AML-193 (cell line): ENCODE data around the gene WWC1.

ENCODE experiments used
- DNase-seq, 2 experiments: peaks; one replicate each; lab custom pipeline; 2025; lab: John Stamatoyannopoulos, UW

WWC1 gene

GRCh38 chr5:168291342-168291963 lies at the start of gene WWC1:
Gene WWC1 (plus strand): TSS chr5:168291645. CDS start chr5:168292153, 508 bp downstream.
- no peak for DNase-seq

- no peak for DNase-seq
Measured at GRCh38 chr5:168244838-168245559, 46.4 kb upstream of the WWC1 start.

GRCh38 chr5:168249923-168250322 lies 41.5 kb upstream of the WWC1 start:
- no peak for DNase-seq

GRCh38 chr5:168251259-168251658 lies 40.2 kb upstream of the WWC1 start:
- DNase-seq = no peak

GRCh38 chr5:168254013-168254693 lies 37.3 kb upstream of the WWC1 start:
- DNase-seq = no peak

GRCh38 chr5:168260353-168261226 lies 30.9 kb upstream of the WWC1 start:
- DNase-seq = no peak

GRCh38 chr5:168261227-168261571 lies 30.2 kb upstream of the WWC1 start:
- DNase-seq = no peak

- no peak for DNase-seq
Measured at GRCh38 chr5:168262042-168262743, 29.3 kb upstream of the WWC1 start.

GRCh38 chr5:168263121-168263520 lies 28.3 kb upstream of the WWC1 start:
- DNase-seq = no peak

GRCh38 chr5:168266016-168266415 lies 25.4 kb upstream of the WWC1 start:
- DNase-seq = no peak

- DNase-seq = peak; percentile 51 to 54
Measured at GRCh38 chr5:168268949-168269936, 22.2 kb upstream of the WWC1 start.

- no peak for DNase-seq
Measured at GRCh38 chr5:168269937-168270330, 21.5 kb upstream of the WWC1 start.

GRCh38 chr5:168270476-168270875 lies 21.0 kb upstream of the WWC1 start:
- DNase-seq = no peak

- DNase-seq = no peak
Measured at GRCh38 chr5:168273056-168273980, 18.1 kb upstream of the WWC1 start.

GRCh38 chr5:168274406-168274805 lies 17.0 kb upstream of the WWC1 start:
- DNase-seq = no peak

GRCh38 chr5:168275940-168276339 lies 15.5 kb upstream of the WWC1 start:
- no peak for DNase-seq

GRCh38 chr5:168282120-168282519 lies 9.3 kb upstream of the WWC1 start:
- no peak for DNase-seq

- DNase-seq = no peak
Measured at GRCh38 chr5:168284809-168285208, 6.6 kb upstream of the WWC1 start.

GRCh38 chr5:168285696-168286095 lies 5.7 kb upstream of the WWC1 start:
- no peak for DNase-seq
